Measurements from ENCODE around the gene SMAD7.
A peak's percentile ranks its signal among the peaks of the same experiment; 100 is the strongest.

Gene SMAD7, protein sequence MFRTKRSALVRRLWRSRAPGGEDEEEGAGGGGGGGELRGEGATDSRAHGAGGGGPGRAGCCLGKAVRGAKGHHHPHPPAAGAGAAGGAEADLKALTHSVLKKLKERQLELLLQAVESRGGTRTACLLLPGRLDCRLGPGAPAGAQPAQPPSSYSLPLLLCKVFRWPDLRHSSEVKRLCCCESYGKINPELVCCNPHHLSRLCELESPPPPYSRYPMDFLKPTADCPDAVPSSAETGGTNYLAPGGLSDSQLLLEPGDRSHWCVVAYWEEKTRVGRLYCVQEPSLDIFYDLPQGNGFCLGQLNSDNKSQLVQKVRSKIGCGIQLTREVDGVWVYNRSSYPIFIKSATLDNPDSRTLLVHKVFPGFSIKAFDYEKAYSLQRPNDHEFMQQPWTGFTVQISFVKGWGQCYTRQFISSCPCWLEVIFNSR

DNA sequence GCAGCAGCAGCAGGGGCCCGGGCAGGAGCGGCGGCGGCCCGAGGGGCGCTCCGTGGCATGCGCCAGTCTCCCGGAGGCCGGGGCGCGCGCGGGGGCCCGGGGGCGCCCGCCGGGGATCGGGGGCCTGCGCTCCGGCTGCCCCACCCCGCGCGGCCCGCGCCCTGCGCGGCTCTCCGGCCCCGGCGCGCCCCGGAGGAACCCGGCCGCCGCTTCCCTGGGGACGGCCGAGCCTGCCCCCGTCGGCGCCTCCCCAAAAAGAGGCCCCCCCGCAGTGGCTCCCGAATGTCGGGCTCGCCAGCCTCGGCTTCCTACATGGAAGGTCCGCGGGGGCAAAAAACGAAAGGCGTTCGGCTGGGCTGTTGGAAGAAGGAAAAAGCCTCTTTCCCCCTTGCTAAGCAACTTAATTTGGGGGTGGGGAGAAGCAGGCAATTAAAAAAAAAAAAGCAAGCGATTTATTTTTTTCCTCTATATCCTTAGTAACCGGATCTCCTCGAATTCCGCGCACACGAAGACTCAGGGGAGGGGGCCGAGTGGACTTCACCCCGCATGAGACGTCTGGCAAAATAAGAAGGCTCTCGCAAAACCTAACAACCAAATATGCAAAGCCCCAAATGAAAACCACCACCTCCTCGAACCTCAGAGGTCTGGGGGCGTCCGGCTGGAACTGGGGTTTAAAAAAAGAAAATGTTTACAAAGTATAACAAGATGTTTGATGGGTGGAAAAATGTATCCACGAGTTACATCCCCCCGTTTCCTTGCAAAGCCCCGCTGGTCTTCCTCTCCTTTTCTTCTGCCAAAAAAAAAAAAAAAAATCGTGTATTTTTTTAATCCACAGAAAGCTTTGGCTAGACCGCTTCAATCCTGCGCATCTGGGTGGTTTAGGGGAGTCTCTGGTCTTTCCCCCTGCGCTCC, at the start of gene SMAD7:
SMAD7 (minus strand) TSS at position 430 of the 912 bp plus-strand sequence. CDS start 541 bp downstream, outside the sequence.
- peak; percentile 83 for DNase-seq

DNA sequence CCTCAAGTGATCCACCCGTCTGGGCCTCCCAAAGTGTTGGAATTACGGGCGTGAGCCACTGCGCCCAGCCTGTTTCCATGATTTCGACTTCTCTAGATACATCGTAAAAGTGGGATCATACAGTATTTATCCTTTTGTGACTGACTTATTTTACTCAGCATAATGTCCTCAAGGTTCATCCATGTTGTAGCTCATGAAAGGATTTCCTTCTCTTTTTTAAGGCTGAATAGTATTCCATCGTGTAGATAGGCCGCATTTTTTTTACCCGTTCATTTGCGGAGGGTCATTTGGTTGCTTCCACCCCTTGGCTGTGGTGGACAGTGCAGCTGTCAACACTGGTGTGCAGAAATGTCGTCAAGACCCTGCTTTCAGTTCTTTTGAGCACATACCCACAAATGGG, 48.8 kb upstream of the SMAD7 start:
- no peak for DNase-seq

GRCh38 chr18:48997985-48998831, 47.4 kb upstream of the SMAD7 start:
- peak; percentile 73 for DNase-seq

GRCh38 chr18:48997681-48997984, 46.9 kb upstream of the SMAD7 start:
- no peak for DNase-seq

DNA sequence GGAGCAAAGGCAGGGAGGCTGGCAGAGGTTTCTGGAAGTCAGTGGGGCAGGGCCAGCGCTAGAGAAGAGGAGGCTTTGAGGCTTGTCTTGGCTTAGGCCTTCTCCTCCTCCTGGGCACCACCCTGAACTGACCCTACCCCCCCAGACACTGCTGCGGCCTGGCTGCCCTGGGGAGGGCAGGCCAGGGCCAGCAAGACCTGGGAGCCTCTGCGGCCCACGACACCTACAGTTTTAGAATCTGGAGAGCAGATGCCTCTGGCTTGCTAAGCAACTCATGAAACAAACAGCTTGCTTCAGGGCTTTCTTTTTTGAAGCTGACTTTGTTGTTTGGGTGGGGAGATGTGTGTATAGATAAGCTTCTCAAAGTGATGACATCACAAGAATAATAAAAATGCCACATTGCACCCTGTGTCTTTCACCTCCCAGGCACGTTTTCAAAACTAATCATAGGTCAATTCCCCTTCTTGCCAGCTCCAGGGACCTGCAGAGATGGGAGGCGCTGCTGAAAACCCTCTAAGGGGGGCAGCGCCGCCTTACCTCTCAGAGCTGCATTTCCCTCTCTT, 46.2 kb upstream of the SMAD7 start:
- peak; percentile 26 for DNase-seq

- DNase-seq: no peak
Measured at GRCh38 chr18:48996041-48996440, 45.3 kb upstream of the SMAD7 start.

- no peak for DNase-seq
Measured at GRCh38 chr18:48994926-48995835, 44.4 kb upstream of the SMAD7 start.

DNA sequence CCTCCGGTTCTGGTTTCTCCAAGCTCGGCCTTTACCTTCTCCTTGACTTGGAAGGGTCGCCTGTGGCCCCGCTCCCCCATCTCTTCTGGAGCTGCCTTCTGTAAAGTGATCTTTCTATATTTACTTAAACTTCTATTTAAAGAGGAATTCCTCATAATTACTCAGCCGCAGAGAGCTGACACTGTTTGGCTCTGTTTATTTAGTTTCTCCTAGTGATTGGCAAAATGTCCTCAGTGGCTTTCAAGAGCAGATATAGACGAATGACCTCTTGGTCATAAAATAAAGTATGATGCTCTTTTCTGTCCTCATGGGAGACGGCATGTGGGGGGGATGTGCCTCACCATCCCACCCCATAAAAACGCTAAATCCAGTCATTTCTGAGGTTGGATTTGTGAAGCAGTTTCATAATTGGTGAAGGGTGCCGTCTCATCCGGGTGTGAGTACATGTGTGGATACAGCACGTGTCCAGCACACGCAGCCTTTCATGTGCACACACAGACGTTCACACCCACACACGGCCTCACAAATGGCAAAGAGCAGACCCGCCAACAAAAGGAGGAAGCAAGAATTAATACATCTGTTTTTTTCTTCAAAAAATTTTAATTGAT, 43.4 kb upstream of the SMAD7 start:
- DNase-seq: no peak

- no peak for DNase-seq
Measured at GRCh38 chr18:48993586-48993985, 42.8 kb upstream of the SMAD7 start.

GRCh38 chr18:48992791-48993555, 42.2 kb upstream of the SMAD7 start:
- DNase-seq: no peak

DNA sequence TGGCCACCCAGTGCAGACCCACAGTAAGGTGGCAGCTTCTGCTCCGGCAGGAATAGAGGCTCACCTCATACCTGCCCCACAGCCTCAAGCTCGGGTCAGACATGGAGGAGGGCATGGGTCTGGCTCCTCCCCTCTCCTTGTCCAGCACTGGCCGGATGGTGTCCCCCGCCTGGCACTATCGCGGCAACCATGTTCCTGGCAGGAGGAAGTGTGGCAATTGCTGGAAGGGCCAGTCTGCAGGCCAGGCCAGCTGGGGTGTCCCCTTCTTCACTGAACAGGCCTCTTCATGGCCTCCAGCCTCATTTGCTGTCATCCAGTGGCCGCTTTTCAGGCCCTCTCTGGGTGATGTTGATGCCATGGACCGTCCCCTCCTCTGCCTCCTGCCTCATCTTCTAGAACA, 41.4 kb upstream of the SMAD7 start:
- no peak for DNase-seq

DNA sequence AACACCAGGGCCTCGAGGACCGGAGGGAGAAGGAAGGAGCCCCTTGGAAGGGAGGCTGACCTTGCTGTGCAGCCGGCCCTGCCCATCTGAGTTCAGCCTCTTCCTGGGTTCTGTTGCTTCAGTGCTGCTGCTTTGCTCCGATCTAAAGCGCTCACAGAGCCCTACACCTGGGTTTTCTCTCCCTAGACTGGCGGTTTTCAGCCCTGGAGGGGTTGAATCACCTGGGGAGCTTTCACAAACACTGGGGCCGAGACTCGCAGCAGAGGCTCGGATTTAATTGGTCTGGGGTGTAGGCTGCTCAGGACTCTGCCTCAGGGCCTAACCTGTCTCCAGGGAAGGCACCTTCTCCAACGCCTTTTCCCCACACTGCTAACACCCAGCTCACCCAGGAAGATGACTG, 40.9 kb upstream of the SMAD7 start:
- DNase-seq: no peak

DNA sequence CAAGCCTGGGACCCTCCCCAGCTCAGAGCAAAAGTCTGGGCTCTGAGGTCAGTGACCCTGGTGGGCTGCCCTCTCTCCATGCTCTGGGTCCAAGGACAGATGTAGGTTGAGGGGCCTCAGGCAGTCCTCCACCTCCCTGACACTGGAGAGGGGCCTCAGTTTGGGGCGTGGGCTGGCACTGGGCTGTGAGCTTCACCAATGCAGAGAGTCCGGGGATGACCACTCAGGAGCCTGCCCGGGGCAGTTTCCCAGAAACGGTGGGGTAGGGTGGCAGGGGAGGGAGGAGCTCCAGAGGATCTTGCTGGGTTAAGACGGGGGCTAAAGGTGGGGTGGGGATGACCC, 40.5 kb upstream of the SMAD7 start:
- no peak for DNase-seq

GRCh38 chr18:48990481-48991318, 39.9 kb upstream of the SMAD7 start:
- DNase-seq: no peak

GRCh38 chr18:48989304-48990303, 38.8 kb upstream of the SMAD7 start:
- DNase-seq: no peak

DNA sequence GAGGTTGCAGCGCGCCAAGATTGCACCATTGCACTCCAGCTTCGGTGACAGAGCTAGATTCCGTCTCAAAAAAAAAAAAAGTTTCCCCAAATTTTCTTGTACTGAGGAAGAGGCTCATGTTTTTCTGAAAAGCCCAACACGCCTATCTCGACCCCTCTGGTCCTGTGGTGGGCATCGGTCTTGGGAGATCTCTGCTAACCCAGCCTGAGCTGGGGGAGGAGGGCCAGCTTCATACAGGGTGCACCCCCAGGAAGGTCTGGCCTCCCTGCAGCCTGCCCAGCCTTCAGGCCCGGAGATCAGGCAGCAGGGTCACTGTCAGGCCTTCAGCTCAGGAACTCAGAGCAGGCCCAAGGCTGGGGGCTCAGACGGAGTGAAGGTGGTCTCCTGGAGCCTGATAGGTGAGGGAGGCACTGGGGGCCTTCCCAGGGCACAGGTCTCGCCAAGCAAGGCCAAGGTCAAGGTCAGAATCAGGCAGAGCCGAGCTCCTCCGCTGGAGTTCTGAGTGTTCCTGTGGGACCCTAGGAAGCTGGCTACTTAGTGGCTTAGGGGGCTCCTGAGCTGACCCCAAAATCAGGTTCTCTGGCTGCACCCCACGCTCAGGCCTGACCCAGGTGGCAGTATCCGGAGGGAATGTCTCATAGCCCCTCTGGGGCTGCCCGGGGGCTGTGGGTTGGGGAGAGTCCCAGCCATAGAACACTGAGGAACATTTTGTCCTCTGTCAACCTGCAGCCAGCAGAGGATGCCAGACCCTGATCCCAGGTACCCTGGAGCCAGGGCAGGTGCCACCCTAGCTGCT, 37.9 kb upstream of the SMAD7 start:
- no peak for DNase-seq

- DNase-seq: no peak
Measured at GRCh38 chr18:48987821-48988220, 37.1 kb upstream of the SMAD7 start.

Data from retina (tissue), 1 donor.